AG08395 (cell line): ENCODE measurements around the gene SLC9A3.
"Not testable (repeated sequence)": the region's sequence is repeated elsewhere in the genome, so short reads cannot be mapped to it uniquely, and the experiment has no call there.

Experiments used
- DNase-seq: peaks from one replicate; pipeline ENCODE4 v3.0.0; 2012; ENCODE audit warnings: mixed read lengths, low spot score

Gene SLC9A3

DNA sequence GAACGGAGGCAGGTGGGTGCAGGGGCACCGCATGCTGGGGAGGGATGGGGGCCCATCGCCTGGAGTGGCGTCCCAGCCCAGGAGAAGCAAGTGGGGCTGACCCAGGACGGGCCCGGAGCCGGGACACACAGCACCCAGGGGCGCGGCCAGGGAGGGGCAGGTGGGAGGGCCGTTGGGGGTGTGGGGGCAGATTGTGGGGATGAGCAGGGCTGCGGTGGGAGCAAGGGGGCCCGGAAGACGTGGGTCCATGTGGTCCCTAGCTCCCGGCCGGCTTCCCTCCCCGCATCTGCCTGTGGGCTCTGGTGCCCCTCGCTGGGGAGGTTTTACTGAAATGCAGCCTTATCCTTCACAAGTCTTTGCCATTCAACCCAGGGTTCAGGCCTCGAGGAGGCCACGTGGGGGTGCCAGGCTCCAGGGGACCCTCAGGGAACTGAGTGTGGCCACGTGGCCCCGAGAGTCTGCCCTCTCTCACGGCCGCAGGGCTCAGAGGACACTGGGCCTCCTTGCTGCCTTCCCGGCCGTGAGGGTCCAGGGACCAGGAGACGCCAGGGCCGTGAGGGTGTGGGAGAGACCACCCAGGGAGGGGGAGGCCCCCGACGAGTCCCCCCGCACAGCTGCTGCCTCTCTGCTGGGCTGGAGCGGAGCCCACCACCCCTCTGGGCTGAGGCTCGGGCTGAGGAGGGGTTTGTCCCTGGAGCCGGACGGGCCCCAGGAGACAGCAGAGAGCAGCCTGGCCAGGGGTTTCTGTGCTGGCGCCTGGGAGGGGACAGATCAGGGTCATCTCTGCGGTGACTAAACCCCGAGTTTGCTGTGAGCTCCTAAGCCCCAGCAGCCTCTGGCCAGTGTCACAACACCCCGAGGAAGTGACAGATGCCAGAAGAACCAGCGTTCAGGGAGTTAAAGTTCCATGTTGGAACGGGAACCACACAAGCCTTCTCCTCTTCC lies 35.2 kb downstream of the SLC9A3 start:
- no peak for DNase-seq

DNA sequence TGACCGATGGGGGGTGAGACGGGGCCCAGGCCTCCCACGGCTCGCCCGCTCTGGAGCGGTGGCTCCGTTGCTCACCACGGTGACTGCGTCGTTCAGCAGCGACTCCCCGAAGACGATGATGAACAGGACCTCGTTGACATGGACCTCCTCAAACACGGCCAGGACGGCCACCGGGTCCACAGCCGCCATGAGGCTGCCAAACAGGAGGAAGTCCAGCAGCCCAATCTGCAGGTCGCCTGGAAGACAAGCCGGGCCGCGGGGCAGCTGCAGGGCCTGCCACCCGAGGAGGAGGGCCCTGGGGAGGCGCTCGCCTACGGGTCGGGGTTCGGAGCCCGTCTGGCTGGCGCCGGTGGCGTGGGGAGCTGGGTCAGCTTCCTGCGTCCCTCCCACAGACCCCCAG lies 36.0 kb downstream of the SLC9A3 start:
- DNase-seq: no peak

DNA sequence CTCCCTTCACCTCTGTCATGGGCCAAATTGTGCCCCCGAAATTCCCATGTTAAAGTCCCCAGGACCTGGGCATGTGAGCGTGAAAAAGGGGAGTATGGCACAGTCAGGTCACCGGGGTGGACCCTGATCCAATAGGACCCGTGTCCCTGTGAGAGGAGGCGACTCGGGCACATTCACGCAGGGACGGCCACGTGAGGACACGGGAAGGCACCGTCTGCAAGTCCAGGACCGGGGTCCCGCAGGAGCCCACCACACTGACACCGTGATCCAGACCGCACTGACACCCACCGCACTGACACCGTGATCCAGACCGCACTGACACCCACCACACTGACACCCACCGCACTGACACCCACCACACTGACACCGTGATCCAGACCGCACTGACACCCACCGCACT lies 37.7 kb downstream of the SLC9A3 start:
- not testable (repeated sequence) for DNase-seq

DNA sequence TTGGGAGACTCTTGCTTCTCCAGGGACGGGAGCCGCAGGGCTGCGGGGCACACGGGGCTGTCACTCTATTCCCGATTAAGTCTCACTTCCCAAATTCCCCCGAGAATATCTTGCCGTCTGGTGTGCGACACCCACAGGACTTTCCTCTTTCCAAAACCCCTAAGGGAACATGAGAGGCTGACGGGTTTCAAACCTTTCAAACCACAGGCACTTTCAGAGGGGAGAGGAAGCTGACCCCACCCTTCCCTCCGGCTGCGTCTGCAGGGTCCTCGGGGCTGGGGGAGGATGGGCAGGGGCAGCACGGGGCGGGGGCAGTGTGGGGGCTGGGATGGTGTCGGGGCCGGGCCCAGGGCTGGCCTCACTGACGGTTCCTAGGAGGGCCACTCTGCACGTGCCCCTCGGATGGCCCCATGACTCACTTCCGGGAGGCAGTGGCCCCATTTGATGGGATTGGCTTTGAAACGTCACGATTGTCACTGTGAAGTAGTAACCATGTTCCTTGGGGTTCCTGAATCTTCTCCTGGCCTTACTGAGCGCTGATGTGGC lies 38.2 kb downstream of the SLC9A3 start:
- no peak for DNase-seq

DNA sequence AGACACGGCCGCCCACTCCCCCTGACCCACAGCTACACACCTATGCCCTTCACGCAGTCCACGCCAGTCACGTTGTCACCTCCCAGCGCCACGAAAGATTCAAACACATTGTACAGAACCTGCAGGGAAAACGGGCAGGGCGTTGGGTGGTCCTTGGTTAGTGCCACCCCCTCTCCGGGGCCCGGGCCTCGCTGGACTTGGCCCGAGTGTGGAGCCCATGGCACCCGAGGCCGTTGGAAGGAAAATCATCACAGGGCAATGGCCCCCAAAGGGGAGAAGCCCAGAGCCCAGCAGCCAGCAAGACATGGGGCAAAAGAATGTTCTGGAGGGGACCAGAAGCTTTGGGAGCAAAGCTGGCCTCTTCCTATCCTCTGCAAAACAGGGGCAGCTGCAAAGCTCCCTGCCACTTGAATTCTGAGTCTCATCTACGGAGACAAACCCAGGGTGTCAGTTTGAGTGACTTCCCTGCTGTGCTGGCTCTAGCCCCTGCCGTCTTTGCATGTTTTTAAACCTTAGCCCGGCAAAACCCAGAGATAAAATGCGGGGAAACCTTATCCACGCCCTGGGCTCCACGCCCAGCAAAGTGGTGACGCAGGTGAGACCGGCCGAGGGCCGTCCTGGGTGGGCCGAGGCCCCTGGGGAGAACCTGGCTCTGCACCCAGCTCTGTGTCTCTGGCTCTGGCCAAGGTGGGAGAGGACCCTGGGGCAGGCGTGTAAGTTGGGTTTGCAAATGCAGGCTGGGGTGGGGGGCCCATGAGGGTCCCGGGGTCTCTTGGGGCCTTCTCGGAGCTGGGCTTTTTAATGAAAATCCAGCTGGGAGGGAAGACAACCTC lies 38.9 kb downstream of the SLC9A3 start:
- no peak for DNase-seq

DNA sequence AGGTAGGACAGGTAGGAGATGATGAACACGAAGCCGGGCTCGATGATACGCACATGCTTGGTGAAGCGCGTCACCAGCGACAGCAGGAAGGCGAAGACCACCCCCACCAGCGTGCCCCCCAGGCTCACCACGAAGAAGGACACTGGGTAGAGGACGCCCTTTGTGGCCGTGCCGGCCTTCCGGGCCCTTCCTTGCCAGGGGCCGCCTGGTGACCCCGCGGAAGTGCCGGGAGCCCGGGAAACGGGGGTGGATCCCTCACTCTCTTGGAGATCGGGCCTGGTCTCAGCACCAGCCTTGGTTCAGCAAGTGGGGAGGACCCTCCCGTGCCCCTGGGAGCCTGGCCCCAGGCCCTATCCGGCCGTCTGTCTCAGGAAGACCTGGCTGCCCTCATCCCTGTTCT lies 39.7 kb downstream of the SLC9A3 start:
- DNase-seq: no peak

DNA sequence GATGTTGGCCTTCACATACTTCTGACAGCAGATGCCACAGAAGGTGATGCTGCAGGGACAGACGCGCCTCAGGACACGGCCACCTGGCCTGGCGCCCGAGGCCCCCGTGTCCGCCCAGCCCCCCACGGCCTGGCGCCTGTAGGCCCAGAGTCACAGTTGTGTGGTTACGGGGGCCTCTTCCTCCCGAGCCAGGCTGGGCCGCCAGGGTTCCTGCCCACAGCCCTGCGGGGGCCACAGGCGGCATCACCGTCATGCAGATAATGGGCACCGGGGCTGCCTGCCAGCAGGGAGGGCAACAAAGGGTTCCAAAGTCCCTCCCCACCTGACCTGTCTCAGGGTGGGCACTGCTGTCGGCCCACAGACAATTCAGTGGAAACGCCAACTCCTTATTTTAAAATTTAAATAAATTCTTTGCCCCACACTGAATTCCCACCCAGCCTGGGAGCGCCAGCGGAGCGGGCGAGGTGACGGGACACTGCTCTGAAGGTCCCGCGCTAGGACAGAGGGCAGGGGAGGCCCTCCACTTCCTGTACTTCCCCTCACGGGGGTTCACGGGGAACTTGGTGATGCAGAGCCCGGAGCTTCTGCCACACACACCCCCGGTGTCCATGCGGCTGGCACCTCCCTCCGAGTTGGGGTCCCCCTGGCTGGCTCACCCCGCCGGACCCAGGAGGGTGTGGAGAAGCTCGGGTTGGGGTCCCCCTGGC lies 40.7 kb downstream of the SLC9A3 start:
- no peak for DNase-seq

DNA sequence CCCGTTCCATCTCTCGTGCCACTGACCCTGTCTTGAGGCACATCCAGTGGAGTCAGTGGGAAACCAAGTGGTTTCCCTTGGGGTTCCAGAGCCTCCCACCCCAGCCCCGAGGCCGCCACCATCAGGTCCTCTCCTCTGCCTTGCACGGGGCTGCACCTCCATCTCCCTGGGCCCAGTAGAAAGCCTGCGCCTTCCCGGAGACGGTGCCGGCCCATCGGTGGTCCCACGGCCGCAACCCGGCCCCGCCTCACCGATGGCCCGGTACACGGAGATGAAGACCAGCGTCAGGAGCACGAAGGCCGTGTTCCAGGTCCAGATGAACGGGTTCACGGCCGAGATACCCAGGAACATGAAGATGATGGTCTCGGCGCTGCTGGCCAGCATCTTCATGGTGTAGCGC lies 41.2 kb downstream of the SLC9A3 start:
- DNase-seq: no peak

DNA sequence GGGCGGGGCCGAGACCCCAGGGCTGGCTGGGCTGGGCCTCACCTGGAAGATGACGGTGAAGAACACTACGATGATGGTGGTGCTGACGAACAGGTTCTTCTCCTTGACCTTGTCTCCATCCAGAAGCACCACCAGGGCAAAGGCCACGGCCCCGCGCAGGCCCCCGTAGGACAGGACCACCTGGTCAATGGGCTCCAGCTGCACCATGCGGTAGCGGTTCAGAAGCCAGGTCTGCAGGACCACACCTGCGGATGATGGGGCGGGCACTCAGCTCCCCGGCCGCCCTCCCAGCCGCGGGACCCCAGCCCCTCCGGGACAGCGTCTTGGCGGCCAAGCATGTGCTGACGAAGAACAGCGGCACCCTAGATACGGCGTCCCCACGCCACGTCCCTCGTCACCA lies 41.7 kb downstream of the SLC9A3 start:
- no peak for DNase-seq

DNA sequence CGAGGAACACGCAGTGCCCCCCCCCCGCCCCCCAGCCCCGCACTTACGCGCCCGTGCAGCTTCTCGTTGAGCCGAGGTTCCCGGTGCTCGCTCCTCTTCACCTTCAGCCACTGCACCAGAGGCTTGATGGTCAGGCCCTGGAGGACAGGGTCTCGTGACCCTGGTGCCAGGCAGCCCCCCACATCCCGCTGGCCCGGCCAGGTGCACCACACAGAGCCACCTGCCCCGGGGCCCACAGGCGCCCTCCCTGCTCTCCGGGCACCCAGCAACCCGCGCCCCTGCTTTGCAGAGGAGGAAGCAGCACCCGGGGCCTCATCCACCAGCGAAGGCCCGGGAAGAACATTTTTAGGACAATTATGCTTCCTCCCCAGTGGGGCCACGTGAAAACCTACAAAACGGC lies 42.2 kb downstream of the SLC9A3 start:
- no peak for DNase-seq

DNA sequence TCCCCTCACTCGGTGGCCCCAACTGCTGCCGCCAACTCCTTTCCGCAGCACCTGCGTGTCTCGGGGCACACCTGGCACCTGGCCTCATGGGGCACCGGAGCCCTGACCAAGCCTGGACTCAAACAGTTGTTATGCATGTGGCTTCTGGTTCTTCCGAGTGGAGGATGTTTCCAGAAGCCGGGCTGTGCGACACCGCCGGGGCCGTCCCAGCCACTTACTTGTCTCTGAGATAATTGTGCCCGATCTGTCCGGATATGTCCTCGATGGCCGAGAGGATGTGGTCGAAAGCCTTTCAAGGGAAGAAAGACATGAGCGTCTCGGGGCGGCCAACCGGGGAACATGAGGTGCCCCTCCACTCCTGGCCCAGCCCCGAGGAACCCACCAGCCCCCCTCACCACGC lies 42.9 kb downstream of the SLC9A3 start:
- DNase-seq: no peak

DNA sequence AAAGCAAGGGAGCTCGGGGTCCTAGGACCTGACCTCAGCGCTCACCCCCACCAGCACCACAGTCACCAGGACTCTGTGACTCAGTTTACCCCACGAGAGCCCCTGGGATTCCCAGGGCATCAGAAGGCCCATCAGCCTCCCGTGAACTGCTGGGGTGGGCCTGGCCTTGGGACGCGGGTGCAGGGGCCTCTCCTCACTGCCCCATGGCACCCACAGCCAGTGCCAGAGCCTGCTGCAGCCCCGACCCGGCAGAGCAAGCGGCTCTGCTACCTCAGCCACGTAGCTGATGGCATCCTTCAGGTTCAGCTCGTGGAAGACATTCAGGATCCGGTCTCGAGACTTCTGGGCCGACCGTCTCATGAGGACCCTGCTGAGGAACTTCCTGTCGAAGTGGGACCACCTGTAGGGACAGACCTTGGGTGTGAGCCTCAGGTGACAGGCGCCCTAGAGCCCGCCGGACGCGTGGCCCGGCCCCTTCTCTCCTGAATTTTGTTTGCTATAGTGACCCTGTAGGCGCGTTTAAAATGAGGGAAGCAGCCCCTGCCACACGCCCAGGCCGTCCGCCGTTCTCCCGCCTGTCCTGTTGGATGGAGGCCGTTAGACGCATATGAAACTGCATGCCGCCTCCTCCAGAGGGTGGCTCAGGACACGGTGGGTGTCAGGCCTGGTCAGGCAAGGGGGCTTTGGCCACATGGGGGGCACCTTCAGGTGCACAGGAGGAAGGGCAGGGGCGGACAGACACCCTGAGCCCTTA lies 44.5 kb downstream of the SLC9A3 start:
- no peak for DNase-seq

DNA sequence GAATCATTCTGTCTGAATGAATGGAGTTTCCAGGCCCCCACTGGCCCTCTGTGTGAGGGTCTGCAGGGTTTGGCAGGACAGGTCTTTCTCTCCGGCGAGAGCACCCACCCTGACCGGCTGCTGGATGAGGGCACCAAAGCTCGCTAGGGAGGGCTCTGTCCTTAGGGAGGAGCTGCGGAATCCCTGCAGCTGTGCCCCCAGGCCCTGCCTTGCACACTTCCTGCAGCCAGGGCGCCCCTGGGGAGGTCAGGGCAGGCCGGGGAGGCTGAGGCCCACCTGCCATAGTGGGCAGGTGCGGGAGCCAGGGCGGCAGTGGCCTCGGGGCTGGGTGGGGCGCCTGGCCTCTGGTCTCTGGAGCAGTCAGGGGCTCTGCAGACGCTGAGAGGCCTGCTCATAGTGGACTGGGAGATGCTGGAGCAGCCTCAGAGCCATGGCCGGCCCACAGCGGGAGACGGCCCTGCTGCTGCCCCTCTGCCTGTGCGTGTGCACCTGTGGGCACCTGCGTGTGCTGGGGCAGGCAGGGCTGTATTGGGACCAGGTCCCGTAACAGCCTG lies 45.2 kb downstream of the SLC9A3 start:
- DNase-seq: no peak

DNA sequence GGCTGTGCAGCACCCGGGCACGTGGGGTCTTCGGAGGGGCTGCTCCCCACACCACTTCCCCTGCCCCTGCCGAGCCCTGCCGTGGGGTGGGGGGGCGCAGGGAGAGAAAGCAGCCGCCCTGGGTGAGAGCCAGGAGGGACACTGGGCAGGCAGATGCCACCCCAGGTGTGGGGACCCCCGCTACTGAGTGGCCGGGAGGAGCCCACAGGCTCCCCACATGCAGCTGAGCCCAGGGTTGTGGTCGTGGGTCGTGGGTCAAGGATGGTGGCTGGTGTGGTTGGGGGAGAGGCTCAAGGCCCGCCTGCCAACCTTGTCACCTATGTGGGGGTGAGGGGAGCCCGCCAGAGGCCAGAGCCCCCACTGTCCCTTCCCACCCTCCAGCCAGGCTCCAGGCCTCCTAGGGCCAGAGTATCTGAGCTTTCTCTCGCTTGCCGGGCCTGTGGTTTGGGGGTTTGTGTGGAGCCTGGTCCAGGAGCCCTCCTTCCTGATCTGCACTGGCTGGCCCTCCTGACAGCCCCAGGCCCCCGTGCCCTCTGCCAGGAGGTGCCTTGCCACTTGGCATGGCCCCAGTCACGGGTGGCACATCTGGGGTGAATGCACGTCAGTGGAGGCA lies 45.8 kb downstream of the SLC9A3 start:
- DNase-seq: no peak

DNA sequence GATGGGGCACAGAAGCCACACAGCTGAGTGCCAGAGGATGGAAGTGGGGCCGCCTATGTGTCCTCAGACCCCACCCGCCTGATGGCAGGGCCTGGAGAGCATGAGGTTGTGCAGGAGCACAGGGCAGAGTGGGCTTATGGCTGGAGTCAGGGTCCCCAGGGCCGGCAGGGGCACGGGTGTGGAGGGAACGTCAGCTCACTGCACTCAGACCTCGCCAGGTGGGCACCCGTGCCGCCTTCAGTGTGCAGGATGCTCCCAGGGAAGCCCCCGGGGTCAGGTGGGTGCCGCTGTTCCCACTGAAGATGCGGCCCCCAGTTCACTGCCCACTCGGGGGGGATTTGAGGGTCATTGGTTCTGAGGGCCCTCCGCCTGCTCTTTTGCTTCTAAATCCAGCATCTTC lies 46.4 kb downstream of the SLC9A3 start:
- DNase-seq: no peak

DNA sequence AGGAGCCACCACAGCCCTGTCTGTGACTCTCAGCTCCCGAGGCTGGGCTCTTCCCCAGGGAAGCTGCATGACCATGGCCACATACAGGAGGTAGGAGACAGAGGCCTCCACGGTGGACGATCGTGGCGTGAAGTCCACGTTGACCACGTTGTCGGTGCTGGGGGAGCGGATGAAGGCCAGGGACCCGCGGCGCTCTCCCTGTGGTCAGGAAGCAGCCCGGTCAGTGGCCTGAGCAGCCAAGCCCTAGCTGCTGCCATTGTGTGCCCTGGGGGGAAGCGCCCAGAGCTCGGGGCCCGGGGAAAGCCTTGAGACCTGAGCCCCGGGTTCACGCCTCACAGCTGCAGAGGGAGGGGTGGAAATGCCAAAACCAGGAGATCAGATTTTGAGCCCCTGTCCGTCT lies 47.0 kb downstream of the SLC9A3 start:
- DNase-seq: no peak

DNA sequence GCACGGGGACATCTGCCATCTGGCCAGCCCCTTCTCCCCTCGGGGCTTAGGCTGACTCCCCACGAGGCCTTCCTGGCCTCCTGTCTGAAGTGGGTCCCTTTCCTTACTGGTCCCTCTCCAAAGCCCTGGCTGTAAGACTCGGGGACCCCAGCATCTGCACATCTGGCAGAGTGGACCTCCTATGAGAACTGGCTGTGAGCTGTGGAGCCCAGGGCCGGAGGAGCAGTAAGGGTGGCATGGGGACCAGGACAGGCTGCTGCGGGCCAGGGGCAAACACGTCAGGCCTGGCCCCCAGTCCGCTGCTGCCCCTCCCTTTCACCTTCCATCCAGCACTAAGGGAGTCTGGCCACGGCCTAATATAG lies 47.5 kb downstream of the SLC9A3 start:
- no peak for DNase-seq

DNA sequence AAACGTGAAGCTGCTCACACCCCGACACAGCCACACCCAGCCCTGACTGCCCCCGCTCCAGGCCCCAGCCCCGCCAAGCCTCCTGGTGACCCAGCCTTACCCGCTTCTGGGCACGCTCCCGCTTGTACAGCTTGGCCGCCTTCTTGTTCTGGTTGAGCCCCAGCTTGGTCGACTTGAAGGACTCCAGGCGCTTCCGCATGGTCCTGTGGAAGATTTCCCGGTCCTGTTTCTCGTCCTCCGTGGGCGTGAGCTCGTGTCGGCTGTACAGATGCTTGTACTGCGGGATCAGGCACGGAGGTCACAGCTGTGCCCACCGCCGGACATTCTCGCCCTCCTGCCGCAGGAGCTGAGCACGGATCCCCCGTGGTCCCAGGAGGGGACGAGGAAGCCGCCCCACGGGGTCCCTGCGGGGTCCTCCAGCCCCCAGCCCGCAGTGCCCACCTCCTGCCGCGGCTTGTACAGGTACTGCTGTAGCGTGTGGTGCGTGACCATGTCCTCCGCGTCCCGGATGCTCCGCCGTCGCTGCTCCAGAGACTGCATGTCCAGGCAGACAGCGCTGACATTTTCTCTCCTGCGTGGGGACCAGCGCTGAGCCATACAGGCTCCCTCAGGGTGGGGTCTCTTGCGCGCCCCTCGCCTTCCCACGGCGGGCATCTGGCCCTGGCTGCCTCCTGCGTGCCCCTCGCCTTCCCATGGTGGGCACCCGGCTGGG lies 48.0 kb downstream of the SLC9A3 start:
- DNase-seq: no peak

DNA sequence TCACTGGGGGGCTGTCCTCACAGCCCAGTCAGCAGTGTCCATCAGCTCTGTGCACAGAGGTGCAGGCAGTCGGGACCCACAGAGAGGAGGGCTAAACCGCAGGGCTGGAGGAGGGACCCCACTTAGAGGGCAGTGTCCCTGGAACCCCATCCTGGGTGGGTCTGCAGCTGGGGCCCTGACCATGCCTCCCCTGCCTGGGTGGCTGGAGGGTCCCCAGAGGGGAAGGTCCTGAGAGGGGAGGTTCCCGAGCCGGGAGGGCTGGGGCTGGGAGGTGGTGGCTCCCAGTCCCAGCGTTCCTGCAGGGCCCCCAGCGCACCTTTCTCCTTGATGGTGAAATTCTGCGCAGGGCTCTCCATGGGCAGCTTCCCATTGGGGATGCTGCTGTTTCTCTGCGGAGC lies 48.5 kb downstream of the SLC9A3 start:
- DNase-seq: no peak
